GM23248 (cell line): Measurements from ENCODE around the gene HSD17B14.

ENCODE experiments used
- EZH2 ChIP-seq: fragments of 200-600 bp; sonication (generic); IDR thresholded peaks from 2 replicates; pipeline ENCODE4 v1.6.1; 2018; ENCODE audit warnings: antibody characterized with exemption, mild to moderate bottlenecking; ENCODE audit not compliant: insufficient read depth, poor library complexity, severe bottlenecking
- EZH2phosphoT487 ChIP-seq: fragments of 200-600 bp; sonication (generic); IDR thresholded peaks from 2 replicates; pipeline ENCODE4 v1.6.1; 2018; ENCODE audit warnings: antibody characterized with exemption, moderate library complexity, mild to moderate bottlenecking, low read depth; ENCODE audit not compliant: insufficient read depth

DNA sequence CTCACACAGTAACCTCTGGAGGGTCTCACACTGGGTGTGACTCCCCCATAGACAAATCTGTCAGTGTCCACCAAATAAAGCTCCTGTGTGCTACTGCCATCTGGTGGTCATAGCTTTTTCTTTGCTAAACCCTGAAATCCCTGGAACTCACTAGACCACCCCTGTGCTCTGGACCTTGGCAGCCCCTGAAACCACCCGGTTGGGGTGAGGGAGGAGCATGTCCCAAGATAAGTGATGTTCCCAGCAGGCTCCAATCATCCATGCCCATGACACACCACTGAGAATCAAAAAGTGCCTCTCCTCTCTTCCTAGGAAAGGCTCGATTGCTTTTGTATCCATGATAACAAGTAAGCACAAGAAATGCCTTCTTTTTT is 6.5 kb upstream of the HSD17B14 start:
- TF ChIP-seq EZH2, result no peak
- TF ChIP-seq EZH2phosphoT487, result no peak
